ENCODE results near the gene KLF11. TPM values are rescaled to one million over a fixed set of nuclear protein-coding genes. Genes with fewer than 3 reads are reported as not detected.
"Not testable (repeated sequence)": the region's sequence is repeated elsewhere in the genome, so short reads cannot be mapped to it uniquely, and the experiment has no call there.

The KLF11 gene
- total and polyA plus RNA-seq, 5 experiments from 2014 or later, result 1.3 to 10.8 (median 4.3) TPM

DNA sequence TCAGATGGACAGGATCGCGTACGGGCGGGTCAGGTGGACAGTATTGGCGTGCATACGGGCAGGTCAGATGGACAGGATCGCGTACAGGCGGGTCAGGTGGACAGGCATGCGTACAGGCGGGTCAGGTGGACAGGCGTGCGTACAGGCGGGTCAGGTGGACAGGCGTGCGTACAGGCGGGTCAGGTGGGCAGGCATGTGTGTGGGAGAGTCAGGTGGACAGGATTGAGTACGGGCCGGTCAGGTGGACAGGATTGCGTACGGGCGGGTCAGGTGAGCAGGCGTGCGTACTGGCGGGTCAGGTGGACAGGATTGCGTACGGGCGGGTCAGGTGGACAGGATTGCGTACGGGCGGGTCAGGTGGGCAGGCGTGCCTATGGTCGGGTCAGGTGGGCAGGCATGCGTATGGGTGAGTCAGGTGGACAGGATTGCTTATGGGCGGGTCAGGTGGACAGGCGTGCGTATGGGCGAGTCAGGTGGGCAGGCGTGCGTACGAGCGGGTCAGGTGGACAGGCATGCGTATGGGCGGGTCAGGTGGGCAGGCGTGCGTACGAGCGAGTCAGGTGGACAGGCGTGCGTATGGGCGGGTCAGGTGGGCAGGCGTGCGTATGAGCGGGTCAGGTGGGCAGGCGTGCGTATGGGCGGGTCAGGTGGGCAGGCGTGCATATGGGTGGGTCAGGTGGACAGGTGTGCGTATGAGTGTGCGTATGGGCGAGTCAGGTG is 31.6 kb upstream of the KLF11 start:
- peaks cover 2 to 21% (median 9%) of the 10 kb centered on the region in 5 donors for H3K27me3 Mint-ChIP-seq

DNA sequence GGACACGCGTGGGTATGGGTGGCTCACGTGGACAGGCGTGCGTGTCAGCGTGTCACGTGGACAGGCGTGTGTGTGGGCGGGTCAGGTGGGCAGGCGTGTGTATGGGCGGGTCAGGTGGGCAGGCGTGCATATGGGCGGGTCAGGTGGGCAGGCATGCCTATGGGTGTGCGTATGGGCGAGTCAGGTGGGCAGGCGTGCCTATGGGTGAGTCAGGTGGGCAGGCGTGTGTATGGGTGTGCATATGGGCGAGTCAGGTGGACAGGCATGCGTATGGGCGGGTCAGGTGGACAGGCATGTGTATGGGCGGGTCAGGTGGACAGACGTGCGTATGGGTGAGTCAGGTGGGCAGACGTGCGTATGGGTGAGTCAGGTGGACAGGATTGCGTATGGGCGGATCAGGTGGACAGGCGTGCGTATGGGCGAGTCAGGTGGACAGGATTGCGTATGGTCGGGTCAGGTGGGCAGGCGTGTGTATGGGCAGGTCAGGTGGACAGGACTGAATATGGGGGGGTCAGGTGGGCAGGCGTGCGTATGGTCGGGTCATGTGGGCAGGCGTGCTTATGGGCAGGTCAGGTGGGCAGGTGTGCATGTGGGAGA is 30.9 kb upstream of the KLF11 start:
- DNase-seq, H3K4me3 Mint-ChIP-seq, H3K4me1 Mint-ChIP-seq, ATAC-seq, H3K36me3 Mint-ChIP-seq, H3K27ac Mint-ChIP-seq, POLR2A ChIA-PET: not testable (repeated sequence)
- Mint-ChIP-seq H3K9me3 (peaks cover 0 to 11% (median 2%) of the 10 kb centered on the region in 9 donors), H3K27me3 (peaks cover 2 to 14% (median 7%) of the 10 kb centered on the region in 5 donors)

More for the DNA sequence above, 31.6 kb upstream of the KLF11 start:
- H3K27ac Mint-ChIP-seq, DNase-seq, H3K4me1 Mint-ChIP-seq, H3K9me3 Mint-ChIP-seq, H3K36me3 Mint-ChIP-seq, H3K4me3 Mint-ChIP-seq, POLR2A ChIA-PET, ATAC-seq: not testable (repeated sequence)

DNA sequence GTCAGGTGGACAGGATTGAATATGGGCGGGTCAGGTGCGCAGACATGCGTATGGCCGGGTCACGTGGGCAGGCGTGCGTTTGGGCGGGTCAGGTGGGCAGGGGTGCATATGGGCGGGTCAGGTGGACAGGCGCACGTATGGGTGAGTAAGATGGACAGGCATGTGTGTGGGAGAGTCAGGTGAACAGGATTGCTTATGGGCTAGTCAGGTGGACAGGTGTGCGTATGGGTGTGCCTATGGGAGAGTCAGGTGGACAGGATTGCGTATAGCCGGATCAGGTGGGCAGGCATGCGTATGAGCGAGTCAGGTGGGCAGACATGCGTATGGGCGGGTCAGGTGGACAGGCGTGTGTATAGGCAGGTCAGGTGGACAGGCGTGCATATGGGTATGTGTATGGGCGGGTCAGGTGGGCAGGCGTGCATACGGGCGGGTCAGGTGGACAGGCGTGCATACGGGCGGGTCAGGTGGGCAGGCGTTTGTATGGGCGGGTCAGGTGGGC is 30.3 kb upstream of the KLF11 start:
- ATAC-seq (no peak), DNase-seq (no peak)
- Mint-ChIP-seq H3K27ac (no peak overlapping the region), H3K36me3 (peaks cover 0 to 10% (median 0%) of the 10 kb centered on the region in 3 donors), H3K4me1 (no peaks in the 10 kb centered on the region), H3K27me3 (peaks cover under 1 to 9% (median 5%) of the 10 kb centered on the region in 5 donors), H3K4me3 (no peak overlapping the region), H3K9me3 (peaks cover 0 to 15% (median 4%) of the 10 kb centered on the region in 9 donors)
- POLR2A ChIA-PET, result no interaction called here

DNA sequence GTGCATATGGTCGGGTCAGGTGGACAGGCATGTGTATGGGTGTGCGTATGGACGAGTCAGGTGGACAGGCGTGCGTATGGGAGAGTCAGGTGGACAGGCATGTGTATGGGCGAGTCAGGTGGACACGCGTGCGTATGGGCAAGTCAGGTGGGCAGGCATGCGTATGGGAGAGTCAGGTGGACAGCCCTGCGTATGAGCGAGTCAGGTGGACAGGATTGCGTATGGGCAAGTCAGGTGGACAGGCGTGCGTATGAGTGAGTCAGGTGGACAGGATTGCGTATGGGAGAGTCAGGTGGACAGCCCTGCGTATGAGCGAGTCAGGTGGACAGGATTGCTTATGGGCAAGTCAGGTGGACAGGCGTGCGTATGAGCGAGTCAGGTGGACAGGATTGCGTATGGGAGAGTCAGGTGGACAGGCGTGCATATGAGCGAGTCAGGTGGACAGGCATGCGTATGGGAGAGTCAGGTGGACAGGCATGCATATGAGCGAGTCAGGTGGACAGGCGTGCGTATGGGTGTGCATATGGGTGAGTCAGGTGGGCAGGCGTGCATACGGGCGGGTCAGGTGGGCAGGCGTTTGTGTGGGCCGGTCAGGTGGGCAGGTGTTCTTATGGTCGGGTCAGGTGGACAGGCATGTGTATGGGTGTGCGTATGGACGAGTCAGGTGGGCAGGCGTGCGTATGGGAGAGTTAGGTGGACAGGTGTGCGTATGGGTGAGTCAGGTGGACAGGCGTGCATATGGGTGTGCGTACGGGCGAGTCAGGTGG is 29.5 kb upstream of the KLF11 start:
- POLR2A ChIA-PET, H3K4me1 Mint-ChIP-seq, ATAC-seq, H3K36me3 Mint-ChIP-seq, DNase-seq, H3K27me3 Mint-ChIP-seq, H3K4me3 Mint-ChIP-seq, H3K27ac Mint-ChIP-seq: not testable (repeated sequence)
- H3K9me3 Mint-ChIP-seq, result peaks cover 0 to 15% (median 4%) of the 10 kb centered on the region in 9 donors

DNA sequence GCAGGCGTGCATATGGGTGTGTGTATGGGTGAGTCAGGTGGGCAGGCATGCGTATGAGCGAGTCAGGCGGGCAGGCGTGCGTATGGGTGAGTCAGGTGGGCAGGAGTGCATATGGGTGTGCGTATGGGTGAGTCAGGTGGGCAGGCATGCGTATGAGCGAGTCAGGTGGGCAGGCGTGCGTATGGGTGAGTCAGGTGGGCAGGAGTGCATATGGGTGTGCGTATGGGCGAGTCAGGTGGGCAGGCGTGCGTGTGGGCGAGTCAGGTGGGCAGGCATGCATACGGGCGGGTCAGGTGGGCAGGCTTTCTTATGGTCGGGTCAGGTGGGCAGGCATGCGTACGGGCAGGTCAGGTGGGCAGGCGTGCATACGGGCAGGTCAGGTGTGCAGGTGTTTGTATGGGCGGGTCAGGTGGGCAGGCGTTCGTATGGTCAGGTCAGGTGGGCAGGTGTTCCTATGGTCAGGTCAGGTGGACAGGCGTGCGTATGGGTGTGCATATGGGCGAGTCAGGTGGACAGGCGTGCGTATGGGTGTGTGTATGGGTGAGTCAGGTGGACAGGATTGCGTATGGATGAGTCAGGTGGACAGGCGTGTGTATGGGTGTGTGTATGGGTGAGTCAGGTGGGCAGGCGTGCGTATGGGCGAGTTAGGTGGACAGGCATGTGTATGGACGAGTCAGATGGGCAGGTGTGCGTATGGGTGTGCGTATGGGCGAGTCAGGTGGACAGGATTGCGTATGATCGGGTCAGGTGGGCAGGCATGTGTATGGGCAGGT is 28.7 kb upstream of the KLF11 start:
- peaks cover 0 to 15% (median 4%) of the 10 kb centered on the region in 9 donors for H3K9me3 Mint-ChIP-seq
- no peak overlapping the region for H3K4me3 Mint-ChIP-seq
- no peak for DNase-seq
- ATAC-seq, result no peak
- no peak overlapping the region for H3K27ac Mint-ChIP-seq
- no peaks in the 10 kb centered on the region for H3K27me3 Mint-ChIP-seq
- POLR2A ChIA-PET, result no interaction called here
- no peaks in the 10 kb centered on the region for H3K4me1 Mint-ChIP-seq
- peaks cover 0 to 10% (median 0%) of the 10 kb centered on the region in 3 donors for H3K36me3 Mint-ChIP-seq

DNA sequence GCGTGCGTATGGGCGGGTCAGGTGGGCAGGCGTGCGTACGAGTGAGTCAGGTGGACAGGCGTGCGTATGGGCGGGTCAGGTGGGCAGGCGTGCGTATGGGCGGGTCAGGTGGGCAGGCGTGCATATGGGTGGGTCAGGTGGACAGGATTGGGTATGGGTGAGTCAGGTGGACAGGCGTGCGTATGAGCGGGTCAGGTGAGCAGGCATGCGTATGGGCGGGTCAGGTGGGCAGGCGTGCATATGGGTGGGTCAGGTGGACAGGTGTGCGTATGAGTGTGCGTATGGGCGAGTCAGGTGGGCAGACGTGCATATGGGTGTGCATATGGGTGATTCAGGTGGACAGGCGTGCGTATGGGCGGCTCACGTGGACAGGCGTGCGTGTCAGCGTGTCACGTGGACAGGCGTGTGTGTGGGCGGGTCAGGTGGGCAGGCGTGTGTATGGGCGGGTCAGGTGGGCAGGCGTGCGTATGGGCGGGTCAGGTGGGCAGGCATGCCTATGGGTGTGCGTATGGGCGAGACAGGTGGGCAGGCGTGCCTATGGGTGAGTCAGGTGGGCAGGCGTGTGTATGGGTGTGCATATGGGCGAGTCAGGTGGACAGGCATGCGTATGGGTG is 27.9 kb upstream of the KLF11 start:
- H3K27ac Mint-ChIP-seq, H3K4me3 Mint-ChIP-seq, H3K27me3 Mint-ChIP-seq, ATAC-seq, DNase-seq, H3K4me1 Mint-ChIP-seq, POLR2A ChIA-PET, H3K36me3 Mint-ChIP-seq: not testable (repeated sequence)
- peaks cover 0 to 15% (median 4%) of the 10 kb centered on the region in 9 donors for H3K9me3 Mint-ChIP-seq

DNA sequence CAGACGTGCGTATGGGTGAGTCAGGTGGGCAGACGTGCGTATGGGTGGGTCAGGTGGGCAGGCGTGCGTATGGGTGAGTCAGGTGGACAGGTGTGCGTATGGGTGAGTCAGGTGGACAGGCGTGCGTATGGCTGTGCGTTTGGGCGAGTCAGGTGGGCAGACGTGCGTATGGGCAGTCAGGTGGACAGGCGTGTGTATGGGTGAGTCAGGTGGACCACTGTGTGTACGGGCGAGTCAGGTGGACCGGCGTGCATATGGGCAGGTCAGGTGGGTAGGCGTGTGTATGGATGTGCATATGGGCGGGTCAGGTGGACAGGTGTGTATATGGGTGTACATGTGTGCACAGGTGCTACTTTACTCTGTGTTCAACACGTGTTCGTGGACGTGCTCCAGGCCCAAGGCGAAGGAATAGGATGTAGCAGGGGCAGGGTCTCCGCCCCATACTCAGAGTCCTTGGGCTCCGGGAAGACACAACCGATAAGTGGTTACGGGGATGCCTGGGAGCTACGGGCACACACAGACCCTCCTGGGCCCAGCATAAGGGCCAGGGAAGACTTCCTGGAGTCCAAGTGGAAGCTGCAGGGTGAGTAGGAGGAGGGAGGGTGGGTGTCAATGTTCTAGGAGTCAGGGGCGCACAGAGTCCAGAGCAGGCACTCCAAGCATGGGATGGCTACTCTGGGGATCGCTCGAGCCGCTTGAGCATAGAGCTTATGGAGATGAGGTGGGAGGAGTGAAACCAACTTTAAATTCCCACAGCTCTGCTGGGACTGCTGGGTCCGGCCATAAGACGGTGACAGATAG is 27.1 kb upstream of the KLF11 start:
- peaks cover 0 to 2% (median 0%) of the 10 kb centered on the region in 5 donors for H3K27me3 Mint-ChIP-seq
- H3K27ac Mint-ChIP-seq, result no peak overlapping the region
- no peak overlapping the region for H3K4me3 Mint-ChIP-seq
- no peak for ATAC-seq
- peaks cover 0 to 10% (median 0%) of the 10 kb centered on the region in 3 donors for H3K36me3 Mint-ChIP-seq
- H3K9me3 Mint-ChIP-seq, result peaks cover 0 to 15% (median 4%) of the 10 kb centered on the region in 9 donors
- no peak for DNase-seq
- no peaks in the 10 kb centered on the region for H3K4me1 Mint-ChIP-seq
- POLR2A ChIA-PET, result no interaction called here

DNA sequence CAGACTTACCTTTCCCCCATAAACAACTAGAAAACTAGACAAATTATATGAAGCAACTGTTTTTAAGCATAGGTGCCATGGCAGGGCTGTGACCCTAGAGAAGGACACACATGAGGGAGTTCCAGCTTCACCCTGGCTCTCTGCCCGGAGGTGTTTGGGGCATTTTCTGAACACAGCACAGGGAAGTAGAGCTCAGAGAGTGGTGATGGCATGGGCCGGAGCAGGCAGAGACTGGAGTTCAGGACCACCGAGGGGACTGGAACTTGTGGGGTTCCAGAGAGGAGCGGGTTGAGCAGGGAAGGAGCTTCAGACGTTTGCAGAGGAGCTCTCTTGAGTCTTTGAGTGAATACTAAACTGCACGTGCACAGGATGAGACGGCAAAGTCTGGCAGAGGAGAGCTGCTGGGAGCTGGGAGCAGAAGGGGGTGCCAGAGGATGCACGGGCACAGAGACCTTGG is 26.5 kb upstream of the KLF11 start:
- peaks cover 0 to 15% (median 4%) of the 10 kb centered on the region in 9 donors for H3K9me3 Mint-ChIP-seq
- POLR2A ChIA-PET, result no interaction called here
- no peaks in the 10 kb centered on the region for H3K4me1 Mint-ChIP-seq
- peaks cover 0 to 2% (median 0%) of the 10 kb centered on the region in 5 donors for H3K27me3 Mint-ChIP-seq
- no peak overlapping the region for H3K4me3 Mint-ChIP-seq
- ATAC-seq (no peak), DNase-seq (no peak)
- H3K27ac Mint-ChIP-seq, result peak overlapping the region in 1 of 10 donors; percentile 44
- peaks cover 0 to 10% (median 0%) of the 10 kb centered on the region in 3 donors for H3K36me3 Mint-ChIP-seq

DNA sequence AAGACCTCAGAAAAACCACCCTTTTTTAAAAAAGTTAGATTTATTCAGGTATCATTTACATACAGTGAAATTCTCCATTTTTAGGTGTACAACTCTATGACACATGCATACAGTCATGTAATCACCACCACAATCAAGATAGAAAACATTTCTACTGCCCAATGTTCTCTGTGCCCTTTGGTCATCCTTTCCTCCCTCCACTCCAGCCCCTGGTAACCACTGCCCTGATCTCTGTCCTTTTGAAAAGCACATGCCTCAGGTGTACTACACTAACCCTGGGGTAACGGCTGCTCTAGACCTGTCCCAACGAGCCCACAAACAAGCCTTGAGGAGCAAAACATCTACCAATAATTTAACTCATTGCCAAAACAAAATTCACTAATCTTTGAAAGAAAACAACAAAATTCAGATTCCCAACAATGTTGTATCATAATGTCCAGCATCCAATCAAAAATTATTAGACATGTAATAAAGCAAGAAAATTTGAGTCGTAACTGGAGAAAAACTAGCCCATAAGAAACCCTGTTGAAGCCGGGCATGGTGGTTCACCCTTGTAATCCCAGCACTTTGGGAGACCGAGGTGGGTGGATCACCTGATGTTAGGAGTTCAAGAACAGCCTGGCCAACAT is 25.9 kb upstream of the KLF11 start:
- Mint-ChIP-seq H3K27ac (no peak overlapping the region), H3K9me3 (peaks cover 0 to 15% (median 4%) of the 10 kb centered on the region in 9 donors), H3K36me3 (peaks cover 0 to 10% (median 0%) of the 10 kb centered on the region in 3 donors), H3K27me3 (peaks cover 0 to 2% (median 0%) of the 10 kb centered on the region in 5 donors), H3K4me1 (no peaks in the 10 kb centered on the region), H3K4me3 (no peak overlapping the region)
- DNase-seq (no peak), ATAC-seq (no peak)
- POLR2A ChIA-PET, result no interaction called here

DNA sequence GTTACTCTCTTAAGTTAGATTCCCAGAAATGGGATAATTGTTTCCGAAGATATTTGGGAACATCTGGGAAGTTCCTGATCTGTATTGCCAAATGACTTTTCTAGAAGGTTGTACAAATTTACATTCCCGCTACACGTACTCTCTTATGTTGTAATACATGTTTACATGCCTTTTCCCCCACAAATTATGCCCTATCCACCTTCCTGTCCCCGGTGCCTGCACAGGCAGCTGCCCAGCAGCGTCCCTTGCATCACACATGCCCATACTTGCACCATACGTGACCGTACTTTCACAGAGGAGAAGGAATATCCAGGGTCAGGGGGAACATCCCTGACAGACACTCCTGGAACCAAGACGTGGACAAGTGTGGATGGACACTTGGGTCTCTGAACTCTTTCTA is 24.2 kb upstream of the KLF11 start:
- POLR2A ChIA-PET, result interaction anchor here (1.0 kb wide), 1 partner anchor 26 kb away, joined by 3 read pairs; no protein-coding TSS in a partner anchor
- no peak for DNase-seq
- H3K4me3 Mint-ChIP-seq, result no peak overlapping the region
- H3K9me3 Mint-ChIP-seq, result peaks cover 0 to 15% (median 4%) of the 10 kb centered on the region in 9 donors
- H3K27ac Mint-ChIP-seq, result no peak overlapping the region
- no peak for ATAC-seq
- H3K36me3 Mint-ChIP-seq, result peaks cover 0 to 10% (median 0%) of the 10 kb centered on the region in 3 donors
- no peaks in the 10 kb centered on the region for H3K4me1 Mint-ChIP-seq
- H3K27me3 Mint-ChIP-seq, result peaks cover 0 to 2% (median 0%) of the 10 kb centered on the region in 5 donors

All from naive thymus-derived CD8-positive, alpha-beta T cell (primary cell).